B cell (primary cell): ENCODE data around the gene KIF26B.

Experiments used
- EZH2 ChIP-seq: IDR thresholded peaks from 2 replicates; pipeline ENCODE4 v1.6.1; 2012; ENCODE audit warnings: borderline replicate concordance, low read depth, mild to moderate bottlenecking, moderate library complexity, low read length; ENCODE audit not compliant: insufficient read depth, poor library complexity, severe bottlenecking
- TF ChIP-seq, protein P1 (sequence below): fragments of 200-600 bp; IDR thresholded peaks from one replicate; pipeline ENCODE4 v1.8.0; 2022; ENCODE audit warnings: antibody characterized with exemption, mild to moderate bottlenecking

DNA sequence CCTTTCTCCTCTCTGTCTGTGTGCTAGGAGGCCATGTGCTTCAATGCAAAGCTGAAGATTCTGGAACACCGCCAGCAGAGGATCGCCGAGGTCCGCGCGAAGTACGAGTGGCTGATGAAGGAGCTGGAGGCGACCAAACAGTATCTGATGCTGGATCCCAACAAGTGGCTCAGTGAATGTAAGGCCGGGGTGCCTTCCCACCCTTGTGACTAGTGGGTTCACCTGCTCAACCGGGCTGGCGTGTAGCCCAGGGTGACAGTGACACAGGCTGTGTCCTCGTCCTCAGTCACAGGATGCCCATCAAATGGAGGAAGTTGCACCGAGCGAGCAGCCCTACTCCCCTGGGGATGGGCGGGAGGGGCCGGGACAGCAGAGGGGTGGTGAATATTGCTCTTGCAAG is 544.1 kb downstream of the KIF26B start:
- TF ChIP-seq, protein P1, sequence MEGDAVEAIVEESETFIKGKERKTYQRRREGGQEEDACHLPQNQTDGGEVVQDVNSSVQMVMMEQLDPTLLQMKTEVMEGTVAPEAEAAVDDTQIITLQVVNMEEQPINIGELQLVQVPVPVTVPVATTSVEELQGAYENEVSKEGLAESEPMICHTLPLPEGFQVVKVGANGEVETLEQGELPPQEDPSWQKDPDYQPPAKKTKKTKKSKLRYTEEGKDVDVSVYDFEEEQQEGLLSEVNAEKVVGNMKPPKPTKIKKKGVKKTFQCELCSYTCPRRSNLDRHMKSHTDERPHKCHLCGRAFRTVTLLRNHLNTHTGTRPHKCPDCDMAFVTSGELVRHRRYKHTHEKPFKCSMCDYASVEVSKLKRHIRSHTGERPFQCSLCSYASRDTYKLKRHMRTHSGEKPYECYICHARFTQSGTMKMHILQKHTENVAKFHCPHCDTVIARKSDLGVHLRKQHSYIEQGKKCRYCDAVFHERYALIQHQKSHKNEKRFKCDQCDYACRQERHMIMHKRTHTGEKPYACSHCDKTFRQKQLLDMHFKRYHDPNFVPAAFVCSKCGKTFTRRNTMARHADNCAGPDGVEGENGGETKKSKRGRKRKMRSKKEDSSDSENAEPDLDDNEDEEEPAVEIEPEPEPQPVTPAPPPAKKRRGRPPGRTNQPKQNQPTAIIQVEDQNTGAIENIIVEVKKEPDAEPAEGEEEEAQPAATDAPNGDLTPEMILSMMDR, result no peak
- TF ChIP-seq EZH2, result no peak
